OCI-LY7 (cell line): Measurements from ENCODE around the gene SMARCC1.

Experiments
- EZH2phosphoT487 ChIP-seq: fragments of 200-600 bp; sonication (generic); IDR thresholded peaks from 2 replicates; pipeline ENCODE4 v1.6.1; 2018; ENCODE audit warnings: low read depth, borderline replicate concordance, mild to moderate bottlenecking, mixed run types, antibody characterized with exemption, low read length, moderate library complexity, mixed read lengths
- TF ChIP-seq, protein P1 (sequence below): fragments of 200-600 bp; sonication (generic); conservative IDR thresholded peaks from 2 replicates; pipeline ENCODE4 v1.5.1; 2014; ENCODE audit warnings: mild to moderate bottlenecking, antibody characterized with exemption, low read length, moderate library complexity, mixed read lengths

DNA sequence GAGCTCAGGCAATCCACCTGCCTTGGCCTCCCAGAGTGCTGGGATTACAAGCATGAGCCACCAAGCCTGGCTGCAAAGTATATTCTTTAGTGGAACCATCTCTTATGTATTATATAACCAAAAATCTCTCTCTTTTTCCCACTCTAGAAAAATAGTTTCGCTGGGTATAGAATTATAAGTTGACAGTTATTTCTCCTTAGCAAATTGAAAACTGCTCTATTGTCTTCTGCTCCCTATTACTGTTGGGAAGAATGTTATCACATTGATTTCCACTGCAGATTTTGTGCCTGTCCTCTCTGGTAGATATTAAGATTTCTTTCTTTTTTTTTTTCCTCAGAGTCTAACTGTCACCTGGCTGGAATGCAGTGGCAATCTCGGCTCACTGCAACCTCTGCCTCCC is 11.0 kb upstream of the SMARCC1 start:
- TF ChIP-seq, protein P1, sequence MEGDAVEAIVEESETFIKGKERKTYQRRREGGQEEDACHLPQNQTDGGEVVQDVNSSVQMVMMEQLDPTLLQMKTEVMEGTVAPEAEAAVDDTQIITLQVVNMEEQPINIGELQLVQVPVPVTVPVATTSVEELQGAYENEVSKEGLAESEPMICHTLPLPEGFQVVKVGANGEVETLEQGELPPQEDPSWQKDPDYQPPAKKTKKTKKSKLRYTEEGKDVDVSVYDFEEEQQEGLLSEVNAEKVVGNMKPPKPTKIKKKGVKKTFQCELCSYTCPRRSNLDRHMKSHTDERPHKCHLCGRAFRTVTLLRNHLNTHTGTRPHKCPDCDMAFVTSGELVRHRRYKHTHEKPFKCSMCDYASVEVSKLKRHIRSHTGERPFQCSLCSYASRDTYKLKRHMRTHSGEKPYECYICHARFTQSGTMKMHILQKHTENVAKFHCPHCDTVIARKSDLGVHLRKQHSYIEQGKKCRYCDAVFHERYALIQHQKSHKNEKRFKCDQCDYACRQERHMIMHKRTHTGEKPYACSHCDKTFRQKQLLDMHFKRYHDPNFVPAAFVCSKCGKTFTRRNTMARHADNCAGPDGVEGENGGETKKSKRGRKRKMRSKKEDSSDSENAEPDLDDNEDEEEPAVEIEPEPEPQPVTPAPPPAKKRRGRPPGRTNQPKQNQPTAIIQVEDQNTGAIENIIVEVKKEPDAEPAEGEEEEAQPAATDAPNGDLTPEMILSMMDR, result no peak
- no peak for TF ChIP-seq EZH2phosphoT487
